ENCODE results near the gene ST6GAL1. TPM values are rescaled to one million over a fixed set of nuclear protein-coding genes. Genes with fewer than 3 reads are reported as not detected.

ST6GAL1 gene
- total RNA-seq, 6 donors from 2014 or later: 72.6 to 141 (median 93.3) TPM

DNA sequence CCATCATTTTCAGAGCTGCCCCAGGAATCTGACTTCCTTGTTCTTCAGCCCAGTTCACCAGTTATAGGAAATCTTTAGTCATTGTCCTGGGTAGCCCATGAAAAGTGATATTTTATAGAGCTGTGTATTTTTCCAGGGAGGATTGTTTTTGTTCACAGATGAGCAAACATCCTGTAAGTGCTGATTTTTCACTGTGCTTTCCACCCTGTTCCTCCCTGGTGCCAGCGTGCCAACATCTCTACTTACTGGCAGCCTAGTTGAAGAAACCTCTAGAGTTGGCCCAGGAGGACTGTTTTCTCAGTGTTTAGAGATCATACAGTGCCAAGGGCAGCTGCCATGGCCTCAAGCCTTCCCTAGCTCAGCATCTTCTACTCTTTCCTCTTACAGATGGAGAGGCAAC is 41.3 kb downstream of the ST6GAL1 start:
- Histone ChIP-seq H3K4me1 (peaks cover 3 to 27% (median 16%) of the 10 kb centered on the region in 4 donors), H3K4me3 (no peak overlapping the region), H3K36me3 (peaks cover 0 to 26% (median 11%) of the 10 kb centered on the region in 4 donors), H3K27me3 (no peaks in the 10 kb centered on the region), H3K9me3 (no peaks in the 10 kb centered on the region), H3K27ac (peak overlapping the region; percentile 43 to 76 (median 74))
- TF ChIP-seq POLR2AphosphoS5 (IDR thresholded peaks at IDR 0.05): peak in 1 of 2 donors; percentile 55
- TF ChIP-seq EP300 (IDR thresholded peaks at IDR 0.05): peak in 2 of 4 donors; percentile 21 to 61
- TF ChIP-seq CTCF (IDR thresholded peaks at IDR 0.05): no peak
- no peak for TF ChIP-seq POLR2A (IDR thresholded peaks at IDR 0.05)
- ATAC-seq (ENCODE audit: low FRiP score in 2 of 2): no peak
- no peak for DNase-seq
- WGBS, 2 donors: 44 to 64% methylated on average over 1 of the region's 1 CpG

GRCh38 chr3:186973702-186974101 is 43.4 kb downstream of the ST6GAL1 start:
- Histone ChIP-seq H3K4me1 (peaks cover 0 to 19% (median 11%) of the 10 kb centered on the region in 4 donors), H3K4me3 (no peak overlapping the region), H3K9me3 (no peaks in the 10 kb centered on the region), H3K27me3 (no peaks in the 10 kb centered on the region), H3K36me3 (peaks cover 0 to 30% (median 11%) of the 10 kb centered on the region in 4 donors), H3K27ac (no peak overlapping the region)
- DNase-seq (no peak), ATAC-seq (ENCODE audit: low FRiP score in 2 of 2) (no peak)
- TF ChIP-seq POLR2AphosphoS5 (IDR thresholded peaks at IDR 0.05) (no peak), CTCF (IDR thresholded peaks at IDR 0.05) (no peak), POLR2A (IDR thresholded peaks at IDR 0.05) (no peak), EP300 (IDR thresholded peaks at IDR 0.05) (no peak)
- 84 to 94% methylated on average over 7 of the region's 7 CpGs for WGBS, 2 donors

GRCh38 chr3:186974824-186975313 is 44.5 kb downstream of the ST6GAL1 start:
- Histone ChIP-seq H3K27ac (no peak overlapping the region), H3K9me3 (no peaks in the 10 kb centered on the region), H3K36me3 (peaks cover 0 to 34% (median 12%) of the 10 kb centered on the region in 4 donors), H3K4me3 (no peak overlapping the region), H3K27me3 (no peaks in the 10 kb centered on the region), H3K4me1 (peaks cover 0 to 19% (median 11%) of the 10 kb centered on the region in 4 donors)
- no peak for DNase-seq
- no peak for TF ChIP-seq POLR2A (IDR thresholded peaks at IDR 0.05)
- no peak for TF ChIP-seq POLR2AphosphoS5 (IDR thresholded peaks at IDR 0.05)
- TF ChIP-seq CTCF (IDR thresholded peaks at IDR 0.05): no peak
- no peak for TF ChIP-seq EP300 (IDR thresholded peaks at IDR 0.05)
- 82 to 91% methylated on average over 9 of the region's 9 CpGs for WGBS, 2 donors
- no peak for ATAC-seq (ENCODE audit: low FRiP score in 2 of 2)

DNA sequence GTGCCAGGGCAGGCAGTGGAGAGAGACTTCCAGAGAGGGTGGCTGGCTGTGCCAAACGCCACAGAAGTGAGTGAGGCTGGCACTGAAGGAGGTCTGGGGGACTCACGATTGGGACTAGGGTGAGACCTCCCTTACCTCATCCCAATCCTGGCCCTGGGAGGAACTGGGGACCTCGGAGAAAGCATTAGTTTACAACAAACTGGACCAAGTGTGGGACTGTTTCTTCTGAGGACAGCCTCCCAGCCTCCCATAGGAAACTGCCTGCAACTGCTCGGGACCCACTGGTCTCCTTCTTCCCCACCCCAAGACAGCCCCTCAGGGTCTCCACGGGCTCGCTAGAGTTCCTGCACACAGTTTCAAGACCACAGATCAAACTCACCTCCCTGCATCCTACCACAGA is 45.4 kb downstream of the ST6GAL1 start:
- peaks cover 0 to 36% (median 14%) of the 10 kb centered on the region in 4 donors for H3K36me3 ChIP-seq
- DNase-seq (no peak), ATAC-seq (ENCODE audit: low FRiP score in 2 of 2) (no peak)
- H3K4me3 ChIP-seq: no peak overlapping the region
- H3K4me1 ChIP-seq: peaks cover 0 to 18% (median 6%) of the 10 kb centered on the region in 4 donors
- no peaks in the 10 kb centered on the region for H3K9me3 ChIP-seq
- TF ChIP-seq POLR2A (IDR thresholded peaks at IDR 0.05) (no peak), CTCF (IDR thresholded peaks at IDR 0.05) (no peak), POLR2AphosphoS5 (IDR thresholded peaks at IDR 0.05) (no peak), EP300 (IDR thresholded peaks at IDR 0.05) (no peak)
- H3K27me3 ChIP-seq: no peaks in the 10 kb centered on the region
- WGBS, 2 donors: 92 to 93% methylated on average over 6 of the region's 6 CpGs
- H3K27ac ChIP-seq: peak overlapping the region in 1 of 4 donors; percentile 16

Data from upper lobe of left lung (tissue), 6 donors.